GM06990 (cell line): ENCODE measurements around the gene ZNF638.
"Not testable (repeated sequence)": the region's sequence is repeated elsewhere in the genome, so short reads cannot be mapped to it uniquely, and the experiment has no call there.

Experiments
- DNase-seq: peaks from one replicate; pipeline ENCODE4 v3.0.0-alpha.2; 2011; ENCODE audit not compliant: insufficient read length; ENCODE audit errors: extremely low read depth
- H3K27me3 ChIP-seq: replicated peaks from 2 replicates; pipeline ENCODE4 v1.6.0; 2011; ENCODE audit warnings: low read length; ENCODE audit not compliant: control insufficient read depth, insufficient read depth
- H3K36me3 ChIP-seq: 2 replicates; pipeline ENCODE4 v1.5.1; 2011; ENCODE audit warnings: low read length; ENCODE audit not compliant: control insufficient read depth, insufficient read depth
- H3K4me3 ChIP-seq: replicated peaks from 2 replicates; pipeline ENCODE4 v1.5.1; 2011; ENCODE audit warnings: low read depth, mild to moderate bottlenecking, control low read depth, low read length
- CTCF ChIP-seq: IDR thresholded peaks from 2 replicates; pipeline ENCODE4 v1.5.1; 2011; ENCODE audit warnings: low read length, control low read depth, mild to moderate bottlenecking, inconsistent platforms; ENCODE audit not compliant: insufficient read depth, poor library complexity, severe bottlenecking

ZNF638 gene

GRCh38 chr2:71306762-71307161, 24.8 kb upstream of the ZNF638 start:
- TF ChIP-seq CTCF, result no peak
- no peaks in the 10 kb centered on the region for H3K36me3 ChIP-seq
- no peak for DNase-seq
- no peaks in the 10 kb centered on the region for H3K27me3 ChIP-seq
- H3K4me3 ChIP-seq, result no peak overlapping the region

- no peaks in the 10 kb centered on the region for H3K27me3 ChIP-seq
- no peak for DNase-seq
- H3K36me3 ChIP-seq, result no peaks in the 10 kb centered on the region
- TF ChIP-seq CTCF, result no peak
- H3K4me3 ChIP-seq, result no peak overlapping the region
Observed at GRCh38 chr2:71313016-71313766, 18.4 kb upstream of the ZNF638 start.

GRCh38 chr2:71317060-71317459, 14.5 kb upstream of the ZNF638 start:
- H3K36me3 ChIP-seq, result no peaks in the 10 kb centered on the region
- H3K4me3 ChIP-seq, result no peak overlapping the region
- no peaks in the 10 kb centered on the region for H3K27me3 ChIP-seq
- no peak for TF ChIP-seq CTCF
- DNase-seq, result no peak

GRCh38 chr2:71317900-71318299, 13.7 kb upstream of the ZNF638 start:
- H3K4me3 ChIP-seq, DNase-seq, H3K36me3 ChIP-seq, H3K27me3 ChIP-seq: not testable (repeated sequence)

GRCh38 chr2:71323386-71323785, 8.2 kb upstream of the ZNF638 start:
- no peak overlapping the region for H3K4me3 ChIP-seq
- TF ChIP-seq CTCF, result no peak
- no peaks in the 10 kb centered on the region for H3K27me3 ChIP-seq
- no peaks in the 10 kb centered on the region for H3K36me3 ChIP-seq
- DNase-seq, result no peak

- Histone ChIP-seq H3K36me3 (no peaks in the 10 kb centered on the region), H3K27me3 (no peaks in the 10 kb centered on the region), H3K4me3 (no peak overlapping the region)
- DNase-seq, result no peak
- no peak for TF ChIP-seq CTCF
Observed at GRCh38 chr2:71326968-71327367, 4.6 kb upstream of the ZNF638 start.
